Body of pancreas (tissue), 4 donors: Measurements from ENCODE around the gene MAPK1IP1L. TPM values are rescaled to one million over a fixed set of nuclear protein-coding genes. Genes with fewer than 3 reads are reported as not detected.

Experiments used
- ATAC-seq: fragments of 150-250 bp; one replicate; pipeline ENCODE4 v1.9.1; 2016
- DNase-seq, 4 donors: peaks; one replicate each; pipeline ENCODE4 v3.0.0-alpha.2; 2019
- H3K27ac ChIP-seq, 4 donors: fragments of 200-600 bp; sonication (generic); 1 replicate in 3 of 4; 2 replicates in 1 of 4; pipeline versions ENCODE4 v1.5.1 to v1.6.1; 2016 to 2019; ENCODE audit warnings: mild to moderate bottlenecking in 1 of 4, mixed read lengths in 1 of 4, moderate library complexity in 1 of 4
- H3K27me3 ChIP-seq, 2 donors: fragments of 200-600 bp; sonication (generic); one replicate each; pipeline ENCODE4 v1.6.0; 2016; ENCODE audit warnings: mild to moderate bottlenecking in 1 of 2
- H3K36me3 ChIP-seq, 2 donors: fragments of 200-600 bp; sonication (generic); replicated peaks in 1 of 2; 2 replicates each; pipeline ENCODE4 v1.5.1; 2016; ENCODE audit warnings: low read depth in 2 of 2; ENCODE audit not compliant: insufficient read depth in 1 of 2
- H3K4me1 ChIP-seq: fragments of 200-600 bp; sonication (generic); one replicate; pipeline ENCODE4 v1.6.0; 2016
- H3K4me3 ChIP-seq, 2 donors: fragments of 200-600 bp; sonication (generic); 1 replicate in 1 of 2; 2 replicates in 1 of 2; pipeline ENCODE4 v1.5.1; 2016 to 2019
- H3K9me3 ChIP-seq, 3 donors: fragments of 200-600 bp; sonication (generic); 1 replicate in 2 of 3; 2 replicates in 1 of 3; pipeline ENCODE4 v1.5.1; 2016
- POLR2A ChIP-seq, 3 donors: fragments of 450-650 bp; IDR thresholded peaks; one replicate each; pipeline ENCODE4 v1.6.1; 2016; ENCODE audit warnings: antibody characterized with exemption in 3 of 3, mild to moderate bottlenecking in 2 of 3
- WGBS, 2 donors: methylation state at CpG; one replicate each; pipeline ENCODE4 v1.1.5; 2017; 5-methylcytosine and 5-hydroxymethylcytosine counted together
- intact Hi-C: fragments of 100-400 bp; cut with DNase I; formaldehyde crosslinking; loops from one replicate; pipeline ENCODE4 v1.15.1; 2023
- total RNA-seq, 2 donors: library from RNA; depleted of rRNA; stranded (reverse); fragments of >200 nt; gene quantifications; one replicate each; pipeline ENCODE4 v1.1.0, GENCODE V29; 2016
- TF ChIP-seq, protein P1 (sequence below), 7 experiments: fragments of 450-650 bp in 4 of 7; fragments of 200-600 bp in 3 of 7; sonication (generic) in 3 of 7; IDR thresholded peaks; one replicate each; pipeline ENCODE4 v1.5.1; 2016 to 2019; ENCODE audit warnings: antibody characterized with exemption in 7 of 7

MAPK1IP1L gene
- total RNA-seq, 2 donors from 2014 or later, result 7.9 to 13.2 TPM

- intact Hi-C loops, result no loop called here
- Histone ChIP-seq H3K36me3 (no peaks in the 10 kb centered on the region), H3K4me3 (no peak overlapping the region), H3K27me3 (no peaks in the 10 kb centered on the region), H3K27ac (no peak overlapping the region), H3K9me3 (no peaks in the 10 kb centered on the region), H3K4me1 (peaks cover 32% of the 10 kb centered on the region)
- DNase-seq (no peak), ATAC-seq (no peak)
- no peak for TF ChIP-seq POLR2A (IDR thresholded peaks at IDR 0.05)
- TF ChIP-seq, protein P1, sequence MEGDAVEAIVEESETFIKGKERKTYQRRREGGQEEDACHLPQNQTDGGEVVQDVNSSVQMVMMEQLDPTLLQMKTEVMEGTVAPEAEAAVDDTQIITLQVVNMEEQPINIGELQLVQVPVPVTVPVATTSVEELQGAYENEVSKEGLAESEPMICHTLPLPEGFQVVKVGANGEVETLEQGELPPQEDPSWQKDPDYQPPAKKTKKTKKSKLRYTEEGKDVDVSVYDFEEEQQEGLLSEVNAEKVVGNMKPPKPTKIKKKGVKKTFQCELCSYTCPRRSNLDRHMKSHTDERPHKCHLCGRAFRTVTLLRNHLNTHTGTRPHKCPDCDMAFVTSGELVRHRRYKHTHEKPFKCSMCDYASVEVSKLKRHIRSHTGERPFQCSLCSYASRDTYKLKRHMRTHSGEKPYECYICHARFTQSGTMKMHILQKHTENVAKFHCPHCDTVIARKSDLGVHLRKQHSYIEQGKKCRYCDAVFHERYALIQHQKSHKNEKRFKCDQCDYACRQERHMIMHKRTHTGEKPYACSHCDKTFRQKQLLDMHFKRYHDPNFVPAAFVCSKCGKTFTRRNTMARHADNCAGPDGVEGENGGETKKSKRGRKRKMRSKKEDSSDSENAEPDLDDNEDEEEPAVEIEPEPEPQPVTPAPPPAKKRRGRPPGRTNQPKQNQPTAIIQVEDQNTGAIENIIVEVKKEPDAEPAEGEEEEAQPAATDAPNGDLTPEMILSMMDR (IDR thresholded peaks at IDR 0.05), result no peak
- WGBS, 2 donors, result 93 to 96% methylated on average over 8 to 10 of the region's 10 CpGs
Observed at GRCh38 chr14:55111122-55111708, 59.8 kb downstream of the MAPK1IP1L start.

- no peak for ATAC-seq
- no peak for TF ChIP-seq POLR2A (IDR thresholded peaks at IDR 0.05)
- TF ChIP-seq, protein P1 (IDR thresholded peaks at IDR 0.05), result no peak
Observed at GRCh38 chr14:55114720-55115119, 63.3 kb downstream of the MAPK1IP1L start.

DNA sequence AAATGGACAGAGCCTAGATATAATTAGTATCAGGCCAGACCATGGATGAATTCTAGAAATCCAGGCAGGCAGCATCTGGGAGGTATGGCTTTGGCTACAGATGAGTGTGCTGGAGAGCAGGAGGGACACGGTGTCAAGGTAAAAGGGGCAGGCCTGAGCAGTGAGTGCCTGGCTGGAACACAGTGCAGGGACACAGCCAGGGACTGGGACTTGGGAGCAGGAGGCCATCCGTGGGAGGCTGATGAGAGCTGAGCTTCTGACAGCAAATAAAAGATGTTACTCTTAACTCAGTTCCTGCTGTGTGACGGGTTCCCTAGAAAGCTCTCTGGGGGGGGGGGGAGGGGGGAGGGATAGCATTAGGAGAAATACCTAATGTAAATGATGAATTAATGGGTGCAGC, 64.0 kb downstream of the MAPK1IP1L start:
- ATAC-seq, result no peak

More at GRCh38 chr14:55114720-55115119, 63.3 kb downstream of the MAPK1IP1L start:
- 83 to 89% methylated on average over 2 of the region's 2 CpGs for WGBS, 2 donors
- Histone ChIP-seq H3K9me3 (no peaks in the 10 kb centered on the region), H3K27ac (peak overlapping the region in 1 of 4 donors; percentile 75), H3K4me3 (no peak overlapping the region), H3K36me3 (no peaks in the 10 kb centered on the region), H3K4me1 (peaks cover 27% of the 10 kb centered on the region), H3K27me3 (no peaks in the 10 kb centered on the region)
- intact Hi-C loops, result no loop called here
- DNase-seq, result no peak

GRCh38 chr14:55115861-55116245, 64.4 kb downstream of the MAPK1IP1L start:
- Histone ChIP-seq H3K36me3 (no peaks in the 10 kb centered on the region), H3K4me3 (no peak overlapping the region), H3K27ac (peak overlapping the region; percentile 75 to 96 (median 89)), H3K4me1 (peaks cover 31% of the 10 kb centered on the region), H3K27me3 (no peaks in the 10 kb centered on the region), H3K9me3 (no peaks in the 10 kb centered on the region)
- WGBS, 2 donors, result 54 to 68% methylated on average over 4 of the region's 4 CpGs
- no peak for TF ChIP-seq POLR2A (IDR thresholded peaks at IDR 0.05)
- TF ChIP-seq, protein P1 (IDR thresholded peaks at IDR 0.05), result no peak
- intact Hi-C loops, result no loop called here
- ATAC-seq, result no peak
- no peak for DNase-seq

More for the DNA sequence above, 64.0 kb downstream of the MAPK1IP1L start:
- Histone ChIP-seq H3K36me3 (no peaks in the 10 kb centered on the region), H3K4me1 (peaks cover 28% of the 10 kb centered on the region), H3K9me3 (no peaks in the 10 kb centered on the region), H3K27me3 (no peaks in the 10 kb centered on the region), H3K27ac (peak overlapping the region; percentile 62 to 90 (median 82)), H3K4me3 (no peak overlapping the region)
- intact Hi-C loops, result no loop called here
- DNase-seq, result peak in 3 of 4 donors; percentile 29 to 61 (median 34)
- TF ChIP-seq, protein P1 (IDR thresholded peaks at IDR 0.05), result no peak
- TF ChIP-seq POLR2A (IDR thresholded peaks at IDR 0.05), result no peak
- 41 to 45% methylated on average over 3 of the region's 3 CpGs for WGBS, 2 donors
